Measurements from ENCODE around the gene GALT. TPM values are rescaled to one million over a fixed set of nuclear protein-coding genes. Genes with fewer than 3 reads are reported as not detected.

GALT gene
- total and polyA plus RNA-seq, 2 of the 13 experiments (the other 11 are each of a cell fraction or from before 2014, with no cell fraction given) = 40.4 to 46.3 TPM

- ChIA-PET CTCF (ENCODE audit: low intra/inter-chr PET ratio, low total read pairs) (interaction anchor here (1.2 to 3.3 kb wide), 5 partner anchors 14 to 53 kb away, joined by 3 to 22 read pairs (median 7); partner anchors contain the start of genes GALT and RPP25L), POLR2A (interaction anchor here (0.6 to 4.9 kb wide), 11 partner anchors 9 to 53 kb away, joined by 3 to 40 read pairs (median 5); partner anchors contain the start of genes ARID3C, DCTN3, GALT and IL11RA)
- H3K27ac ChIP-seq (ENCODE audit: extremely low read length, insufficient read depth, low read length) = peak overlapping the region; percentile 17
- no peak for DNase-seq (ENCODE audit: low spot score)
- intact Hi-C loops (cut with micrococcal nuclease; ENCODE audit: unreplicated experiment) = no loop called here
- peak overlapping the region; percentile 54; the same call in 1 of the 2 replicates for H3K9ac ChIP-seq (ENCODE audit: insufficient read depth, low read depth, low read length)
- peaks cover 24% of the 10 kb centered on the region for H3K4me1 ChIP-seq (ENCODE audit: insufficient read depth, low read length)
- in situ Hi-C loops (cut with HindIII; ENCODE audit: extremely low pct_ligation_motif_present, low pct_unique_long_range_greater_than_20kb) = no loop called here
- H2AFZ ChIP-seq (ENCODE audit: low read length) = no peak overlapping the region
- no peak for FAIRE-seq
- H3K9me3 ChIP-seq (ENCODE audit: low read length) = no peaks in the 10 kb centered on the region
- H3K36me3 ChIP-seq (replicated peaks in 1 of 2; ENCODE audit: control insufficient read depth in 1 of 2, insufficient read depth in 2 of 2, low read length in 2 of 2) = no peaks in the 10 kb centered on the region
- no peaks in the 10 kb centered on the region for H3K27me3 ChIP-seq (ENCODE audit: control insufficient read depth in 1 of 2, insufficient read depth in 2 of 2, low read length in 2 of 2)
- peak overlapping the region; percentile 89 for H3K4me2 ChIP-seq (ENCODE audit: low read depth, low read length)
- no TSS peak for BruUV-seq (replicated peaks)
- no peaks in the 10 kb centered on the region for H3K79me2 ChIP-seq (ENCODE audit: insufficient read depth, low read length)
- ATAC-seq = peak; percentile 47; the same call in 2 of the 3 replicates
- 22% methylated on average over 3 of the region's 26 CpGs for WGBS (ENCODE audit: low lambda C conversion rate)
- no peaks in the 10 kb centered on the region for H4K20me1 ChIP-seq (ENCODE audit: insufficient read depth, low read length)
- H3K4me3 ChIP-seq (replicated peaks in 1 of 3; ENCODE audit: insufficient read depth in 1 of 3, low read depth in 2 of 3, low read length in 3 of 3) = peak overlapping the region; percentile 66 to 79 (median 66); a peak in 5 of 6 replicates
- peak; percentile 37; the same call in 1 of the 2 replicates for TF ChIP-seq ZFX (CRISPR knock-in tag; IDR thresholded peaks at IDR 0.05; ENCODE audit: low read depth)
- peak; percentile 14; the same call in 1 of the 2 replicates for TF ChIP-seq SALL1 (CRISPR knock-in tag; IDR thresholded peaks at IDR 0.05)
- no peak for TF ChIP-seq ZNF143 (CRISPR knock-in tag; IDR thresholded peaks at IDR 0.05)
- TF ChIP-seq ZNF564 (CRISPR knock-in tag; IDR thresholded peaks at IDR 0.05) = 0 out of 2 replicates have a peak, but pooled peaks have one; percentile 35
- TF ChIP-seq KDM2A (CRISPR knock-in tag; IDR thresholded peaks at IDR 0.05; ENCODE audit: borderline replicate concordance, low read depth) = peak; percentile 62; the same call in 1 of the 2 replicates
- TF ChIP-seq GZF1 (CRISPR knock-in tag; IDR thresholded peaks at IDR 0.05) = no peak
- TF ChIP-seq ZFY (CRISPR knock-in tag; IDR thresholded peaks at IDR 0.05) = 0 out of 2 replicates have a peak, but pooled peaks have one; percentile 27
- TF ChIP-seq MXD3 (CRISPR knock-in tag; IDR thresholded peaks at IDR 0.05) = peak; percentile 51; the same call in 1 of the 2 replicates
- 0 out of 2 replicates have a peak, but pooled peaks have one; percentile 18 for TF ChIP-seq KLF6 (CRISPR knock-in tag; IDR thresholded peaks at IDR 0.05)
- TF ChIP-seq POLR2A (IDR thresholded peaks at IDR 0.05; ENCODE audit: insufficient read depth in 1 of 2, low read depth in 2 of 2, low read length in 2 of 2) = peak in 1 of 2 experiments; percentile 28; a peak in 1 of 4 replicates
- TF ChIP-seq CENPBD1 (CRISPR knock-in tag; IDR thresholded peaks at IDR 0.05; ENCODE audit: borderline replicate concordance, low read depth) = no peak
- TF ChIP-seq UBTF (CRISPR knock-in tag; IDR thresholded peaks at IDR 0.05) = peak; percentile 51; the same call in 1 of the 2 replicates
- TF ChIP-seq TOE1 (CRISPR knock-in tag; IDR thresholded peaks at IDR 0.05) = no peak
- TF ChIP-seq ZNF605 (CRISPR knock-in tag; IDR thresholded peaks at IDR 0.05) = 0 out of 2 replicates have a peak, but pooled peaks have one; percentile 35
- TF ChIP-seq ZNF777 (CRISPR knock-in tag; IDR thresholded peaks at IDR 0.05) = peak; percentile 74; the same call in 1 of the 2 replicates
- TF ChIP-seq KDM3A (CRISPR knock-in tag; IDR thresholded peaks at IDR 0.05; ENCODE audit: low read depth) = 0 out of 2 replicates have a peak, but pooled peaks have one; percentile 21
- no peak for TF ChIP-seq ZNF20 (CRISPR knock-in tag; IDR thresholded peaks at IDR 0.05)
- TF ChIP-seq TAF1 (CRISPR knock-in tag; IDR thresholded peaks at IDR 0.05) = no peak
- TF ChIP-seq NCOA1 (CRISPR knock-in tag; IDR thresholded peaks at IDR 0.05) = no peak
- peak; percentile 40 for TF ChIP-seq HNRNPLL (IDR thresholded peaks at IDR 0.05; ENCODE audit: low read depth, low read length, poor library complexity, severe bottlenecking)
- TF ChIP-seq KDM5A (IDR thresholded peaks at IDR 0.05; ENCODE audit: borderline replicate concordance, low read length) = no peak
- TF ChIP-seq THAP11 (CRISPR knock-in tag; IDR thresholded peaks at IDR 0.05) = 0 out of 2 replicates have a peak, but pooled peaks have one; percentile 21
- TF ChIP-seq ZMYM2 (CRISPR knock-in tag; IDR thresholded peaks at IDR 0.05) = 0 out of 2 replicates have a peak, but pooled peaks have one; percentile 17
- TF ChIP-seq ZNF274 (CRISPR knock-in tag; IDR thresholded peaks at IDR 0.05) = peak; percentile 48; the same call in 1 of the 2 replicates
- TF ChIP-seq ZNF329 (CRISPR knock-in tag; IDR thresholded peaks at IDR 0.05; ENCODE audit: low read depth) = no peak
Measured at GRCh38 chr9:34665067-34665380, 18.5 kb downstream of the GALT start.

Data from HepG2 (cell line).